ENCODE data around the gene PTHLH.

DNA sequence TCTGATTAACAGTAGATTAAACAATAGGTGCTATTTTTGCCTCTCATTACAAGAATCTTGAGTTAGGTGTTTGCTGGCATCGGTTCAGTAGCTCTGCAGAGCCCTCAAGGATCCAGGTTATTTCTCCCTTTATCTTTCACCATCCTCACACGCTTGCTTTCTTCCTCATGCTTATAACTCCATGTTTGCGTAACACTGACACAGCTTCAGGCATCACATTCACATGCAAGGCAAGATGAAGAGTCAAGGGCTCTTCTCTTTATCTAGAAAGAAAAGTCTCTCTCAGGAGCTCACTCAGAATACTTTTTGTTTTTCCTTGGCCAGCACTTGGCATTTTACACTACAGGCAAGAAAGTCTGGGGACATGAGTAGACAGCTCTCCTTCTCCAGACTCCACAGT, 24.2 kb upstream of the PTHLH start:
- TF ChIP-seq, protein P1, sequence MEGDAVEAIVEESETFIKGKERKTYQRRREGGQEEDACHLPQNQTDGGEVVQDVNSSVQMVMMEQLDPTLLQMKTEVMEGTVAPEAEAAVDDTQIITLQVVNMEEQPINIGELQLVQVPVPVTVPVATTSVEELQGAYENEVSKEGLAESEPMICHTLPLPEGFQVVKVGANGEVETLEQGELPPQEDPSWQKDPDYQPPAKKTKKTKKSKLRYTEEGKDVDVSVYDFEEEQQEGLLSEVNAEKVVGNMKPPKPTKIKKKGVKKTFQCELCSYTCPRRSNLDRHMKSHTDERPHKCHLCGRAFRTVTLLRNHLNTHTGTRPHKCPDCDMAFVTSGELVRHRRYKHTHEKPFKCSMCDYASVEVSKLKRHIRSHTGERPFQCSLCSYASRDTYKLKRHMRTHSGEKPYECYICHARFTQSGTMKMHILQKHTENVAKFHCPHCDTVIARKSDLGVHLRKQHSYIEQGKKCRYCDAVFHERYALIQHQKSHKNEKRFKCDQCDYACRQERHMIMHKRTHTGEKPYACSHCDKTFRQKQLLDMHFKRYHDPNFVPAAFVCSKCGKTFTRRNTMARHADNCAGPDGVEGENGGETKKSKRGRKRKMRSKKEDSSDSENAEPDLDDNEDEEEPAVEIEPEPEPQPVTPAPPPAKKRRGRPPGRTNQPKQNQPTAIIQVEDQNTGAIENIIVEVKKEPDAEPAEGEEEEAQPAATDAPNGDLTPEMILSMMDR (conservative IDR thresholded peaks at IDR 0.05; ENCODE audit: low read depth in 2 of 2) = no peak
- TF ChIP-seq EZH2phosphoT487 (IDR thresholded peaks at IDR 0.05; ENCODE audit: unreplicated experiment) (no peak), POLR2AphosphoS5 (IDR thresholded peaks at IDR 0.05; ENCODE audit: low read depth) (no peak), EZH2 (IDR thresholded peaks at IDR 0.05; ENCODE audit: low read depth, unreplicated experiment) (no peak), CREB1 (CRISPR knock-in tag; IDR thresholded peaks at IDR 0.05; ENCODE audit: low read depth) (no peak), ZNF114 (CRISPR knock-in tag; IDR thresholded peaks at IDR 0.05) (no peak)
- TF ChIP-seq, protein P2, sequence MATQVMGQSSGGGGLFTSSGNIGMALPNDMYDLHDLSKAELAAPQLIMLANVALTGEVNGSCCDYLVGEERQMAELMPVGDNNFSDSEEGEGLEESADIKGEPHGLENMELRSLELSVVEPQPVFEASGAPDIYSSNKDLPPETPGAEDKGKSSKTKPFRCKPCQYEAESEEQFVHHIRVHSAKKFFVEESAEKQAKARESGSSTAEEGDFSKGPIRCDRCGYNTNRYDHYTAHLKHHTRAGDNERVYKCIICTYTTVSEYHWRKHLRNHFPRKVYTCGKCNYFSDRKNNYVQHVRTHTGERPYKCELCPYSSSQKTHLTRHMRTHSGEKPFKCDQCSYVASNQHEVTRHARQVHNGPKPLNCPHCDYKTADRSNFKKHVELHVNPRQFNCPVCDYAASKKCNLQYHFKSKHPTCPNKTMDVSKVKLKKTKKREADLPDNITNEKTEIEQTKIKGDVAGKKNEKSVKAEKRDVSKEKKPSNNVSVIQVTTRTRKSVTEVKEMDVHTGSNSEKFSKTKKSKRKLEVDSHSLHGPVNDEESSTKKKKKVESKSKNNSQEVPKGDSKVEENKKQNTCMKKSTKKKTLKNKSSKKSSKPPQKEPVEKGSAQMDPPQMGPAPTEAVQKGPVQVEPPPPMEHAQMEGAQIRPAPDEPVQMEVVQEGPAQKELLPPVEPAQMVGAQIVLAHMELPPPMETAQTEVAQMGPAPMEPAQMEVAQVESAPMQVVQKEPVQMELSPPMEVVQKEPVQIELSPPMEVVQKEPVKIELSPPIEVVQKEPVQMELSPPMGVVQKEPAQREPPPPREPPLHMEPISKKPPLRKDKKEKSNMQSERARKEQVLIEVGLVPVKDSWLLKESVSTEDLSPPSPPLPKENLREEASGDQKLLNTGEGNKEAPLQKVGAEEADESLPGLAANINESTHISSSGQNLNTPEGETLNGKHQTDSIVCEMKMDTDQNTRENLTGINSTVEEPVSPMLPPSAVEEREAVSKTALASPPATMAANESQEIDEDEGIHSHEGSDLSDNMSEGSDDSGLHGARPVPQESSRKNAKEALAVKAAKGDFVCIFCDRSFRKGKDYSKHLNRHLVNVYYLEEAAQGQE (IDR thresholded peaks at IDR 0.05; ENCODE audit: unreplicated experiment) = no peak

Data from GM23338 (cell line).